Activated CD4-positive, CD25-positive, alpha-beta regulatory T cell (primary cell): ENCODE data around the gene COL6A2.

Source experiments
- DNase-seq, 4 experiments: peaks; one replicate each; lab custom pipeline; 2025; lab: John Stamatoyannopoulos, UW

COL6A2 gene

DNA sequence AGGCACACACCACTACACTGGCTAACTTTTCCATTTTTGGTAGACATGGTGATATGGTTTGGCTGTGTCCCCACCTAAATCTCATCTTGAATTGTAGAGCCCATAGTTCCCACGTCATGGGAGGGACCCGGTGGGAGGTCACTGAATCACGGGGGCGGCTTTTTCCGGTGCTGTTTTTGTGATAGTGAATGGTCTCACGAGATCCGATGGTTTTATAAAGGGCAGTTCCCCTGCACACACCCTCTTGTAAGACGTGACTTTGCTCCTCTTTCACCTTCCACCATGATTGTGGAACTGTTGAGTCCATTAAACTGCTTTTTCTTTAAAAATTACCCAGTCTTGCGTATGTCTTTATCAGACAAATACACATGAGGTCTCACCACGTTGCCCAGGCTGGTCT, 58.8 kb downstream of the COL6A2 start:
- DNase-seq = no peak

DNA sequence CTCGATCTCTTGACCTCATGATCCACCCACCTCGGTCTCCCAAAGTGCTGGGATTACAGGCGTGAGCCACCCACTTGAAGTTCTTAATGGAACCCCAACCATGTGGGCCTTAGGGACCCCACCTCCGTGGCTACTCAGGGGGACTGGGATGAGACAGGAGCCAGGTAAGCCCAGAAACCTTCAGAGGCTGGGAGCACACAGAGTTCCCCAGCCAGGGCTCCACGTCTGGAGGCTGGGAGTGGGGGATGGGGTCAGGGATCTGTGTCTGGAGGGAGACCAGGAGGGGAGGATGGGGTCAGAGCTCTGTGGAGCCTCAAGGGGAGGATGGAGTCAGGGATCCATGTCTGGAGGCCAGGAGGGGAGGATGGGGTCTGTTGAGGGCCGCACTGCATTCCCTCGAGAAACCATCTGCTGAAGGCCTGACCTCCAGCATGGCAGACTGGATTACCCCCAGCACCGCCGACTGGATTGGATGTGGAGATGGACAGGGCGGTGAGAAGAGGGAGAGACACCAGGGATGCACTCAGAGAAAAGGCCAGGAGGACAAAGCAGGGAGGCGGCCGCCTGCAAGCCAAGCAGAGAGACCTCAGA, 59.6 kb downstream of the COL6A2 start:
- no peak for DNase-seq

DNA sequence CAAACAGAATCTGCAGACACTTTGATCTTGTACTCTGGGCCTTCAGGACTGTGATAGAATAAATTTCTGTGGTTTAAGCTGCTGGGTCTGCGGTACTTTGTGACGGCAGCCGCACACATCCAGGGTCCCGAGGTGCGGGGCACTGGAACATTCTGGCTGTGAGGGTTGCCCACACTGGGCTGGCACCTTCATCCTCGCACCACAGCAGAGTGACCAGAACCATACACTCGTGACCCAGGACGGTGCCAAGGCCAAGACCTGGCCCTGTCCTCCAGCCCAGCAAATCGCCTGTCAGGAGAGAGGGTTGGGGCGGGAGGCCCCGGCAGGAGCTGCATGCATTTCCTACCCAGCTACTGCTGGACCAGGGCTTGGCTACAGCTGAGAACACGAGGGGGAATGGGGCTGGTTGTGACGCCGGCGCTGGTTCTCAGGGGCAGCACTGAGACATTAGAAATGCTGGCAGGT, 60.1 kb downstream of the COL6A2 start:
- DNase-seq = no peak

DNA sequence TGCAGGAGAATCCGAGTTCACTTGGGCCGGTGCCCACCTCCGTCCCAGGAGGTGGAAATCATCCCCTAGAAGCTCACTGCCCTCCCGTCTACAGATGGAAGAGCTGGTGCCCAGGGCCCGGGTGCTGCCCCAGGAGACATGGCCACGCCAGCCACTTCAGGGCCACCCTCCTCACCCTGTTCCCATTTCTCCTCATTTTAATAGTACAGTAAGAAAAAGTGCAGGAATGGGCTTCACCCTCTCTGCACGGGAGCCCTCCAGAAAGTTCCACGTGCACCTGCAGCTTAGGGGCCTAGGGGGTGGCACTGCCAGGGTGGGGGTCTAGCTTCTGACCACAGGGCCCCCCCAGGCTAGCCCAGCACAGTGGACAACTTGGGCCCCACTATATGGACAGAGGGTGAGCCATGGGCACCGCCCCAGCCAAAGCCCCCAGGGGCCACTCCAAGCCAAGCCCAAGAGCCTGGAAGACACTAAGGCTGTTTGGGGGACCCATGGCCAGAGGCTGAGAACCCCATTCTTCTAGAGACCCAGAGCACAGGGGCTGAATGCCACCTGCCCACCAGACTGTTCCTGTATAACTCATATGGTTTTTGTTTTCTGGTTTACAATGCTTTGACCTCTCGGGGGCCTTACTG, 60.9 kb downstream of the COL6A2 start:
- DNase-seq = no peak

DNA sequence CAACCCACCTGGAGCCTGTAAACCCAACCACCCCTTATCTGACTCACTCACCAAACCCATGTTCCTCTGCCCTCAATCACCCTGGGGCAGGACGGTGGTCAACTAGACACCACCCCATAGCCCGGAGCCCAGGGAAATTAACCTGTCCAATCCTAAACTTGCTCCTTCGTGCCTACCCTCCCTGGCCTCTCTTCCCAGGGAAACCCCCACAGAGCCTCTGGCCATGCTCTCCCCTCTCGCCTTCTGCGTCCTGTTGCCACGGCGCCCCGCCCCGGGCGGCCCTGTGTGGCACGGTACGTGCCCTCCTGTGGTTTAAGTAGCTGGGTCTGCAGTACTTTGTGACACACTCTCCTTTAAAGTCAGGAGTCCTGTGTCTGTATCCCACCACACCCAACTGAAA, 61.5 kb downstream of the COL6A2 start:
- DNase-seq = no peak

DNA sequence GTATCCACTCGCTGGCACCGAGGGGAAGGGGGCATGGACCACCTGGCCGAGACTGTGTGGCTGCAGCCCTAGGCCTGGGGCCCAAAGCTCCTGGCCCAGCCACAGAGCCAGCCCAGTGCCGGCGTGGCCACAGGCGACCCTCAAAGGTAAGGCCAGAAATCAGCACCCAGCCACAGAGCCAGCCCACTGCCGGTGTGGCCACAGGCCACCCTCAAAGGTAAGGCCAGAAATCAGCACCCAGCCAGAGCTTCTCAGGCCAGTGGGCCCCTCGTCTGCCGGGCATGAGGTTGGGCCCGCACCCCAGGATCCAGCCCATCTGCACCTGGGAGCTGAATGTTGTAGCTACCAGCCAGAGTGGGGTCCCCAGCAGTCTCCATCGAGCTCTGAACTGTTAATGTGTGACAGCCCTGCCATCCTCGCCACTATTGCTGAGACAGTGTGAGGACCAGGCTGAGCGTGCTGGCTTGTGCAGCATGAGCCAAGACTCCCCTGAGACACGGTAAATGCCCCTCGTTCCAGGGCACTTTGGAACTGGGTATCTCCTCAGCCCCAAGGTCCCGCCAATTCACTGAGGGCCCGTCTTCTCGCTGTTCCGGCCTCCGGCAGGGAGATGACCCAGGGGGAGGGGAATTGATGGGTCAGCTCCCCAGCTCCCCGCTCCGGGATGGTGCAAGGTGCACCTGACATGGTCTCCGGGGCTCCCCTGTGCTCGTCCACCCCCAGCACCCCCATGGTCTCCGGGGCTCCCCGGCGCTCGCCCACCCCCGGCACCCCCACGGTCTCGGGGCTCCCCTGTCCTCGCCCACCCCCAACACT, 62.1 kb downstream of the COL6A2 start:
- DNase-seq = no peak

DNA sequence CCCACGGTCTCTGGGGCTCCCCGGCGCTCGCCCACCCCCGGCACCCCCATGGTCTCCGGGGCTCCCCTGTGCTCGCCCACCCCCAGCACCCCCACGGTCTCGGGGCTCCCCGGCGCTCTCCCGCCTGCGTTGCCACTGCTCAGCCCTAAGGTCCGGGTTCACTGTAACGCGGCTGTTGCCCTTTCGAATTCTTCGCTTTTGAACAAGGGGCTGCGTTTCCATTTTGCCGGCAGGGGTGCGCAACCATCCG, 62.7 kb downstream of the COL6A2 start:
- DNase-seq = no peak

DNA sequence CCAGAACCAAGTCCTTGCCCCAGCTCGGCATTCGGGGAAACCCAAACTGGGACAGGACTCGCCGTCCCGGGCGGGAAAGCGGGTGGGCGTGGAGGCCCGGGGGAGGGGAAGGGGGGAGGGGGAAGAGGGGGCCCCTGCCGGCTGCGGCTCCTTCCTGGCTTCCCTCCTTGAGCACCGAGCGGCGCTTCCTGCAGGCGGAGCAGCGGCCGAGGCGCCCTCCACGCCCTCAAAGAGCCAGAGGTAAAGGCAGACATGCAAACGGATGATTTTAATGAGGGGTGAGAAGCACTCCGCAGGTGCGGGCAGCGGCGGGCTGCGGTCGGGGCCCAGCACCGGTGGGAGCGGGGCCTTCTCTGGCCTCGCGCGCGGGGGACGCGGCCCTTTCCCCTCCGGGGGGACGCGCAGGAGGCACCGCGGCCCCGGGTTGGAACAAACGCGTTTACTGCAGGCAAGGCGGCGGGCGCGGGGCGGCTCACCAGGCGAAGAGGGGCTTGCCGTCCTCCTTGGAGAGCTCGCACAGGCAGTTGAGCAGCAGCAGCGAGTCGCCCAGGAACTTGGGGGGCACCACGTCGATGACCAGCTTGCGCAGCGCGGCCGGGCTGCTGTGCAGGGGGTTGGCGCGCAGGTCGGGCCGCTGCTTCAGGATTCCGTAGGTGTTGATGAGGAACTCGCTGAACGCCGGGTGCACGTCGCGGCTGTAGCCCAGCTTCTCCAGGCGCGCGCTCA, 63.2 kb downstream of the COL6A2 start:
- no peak for DNase-seq

DNA sequence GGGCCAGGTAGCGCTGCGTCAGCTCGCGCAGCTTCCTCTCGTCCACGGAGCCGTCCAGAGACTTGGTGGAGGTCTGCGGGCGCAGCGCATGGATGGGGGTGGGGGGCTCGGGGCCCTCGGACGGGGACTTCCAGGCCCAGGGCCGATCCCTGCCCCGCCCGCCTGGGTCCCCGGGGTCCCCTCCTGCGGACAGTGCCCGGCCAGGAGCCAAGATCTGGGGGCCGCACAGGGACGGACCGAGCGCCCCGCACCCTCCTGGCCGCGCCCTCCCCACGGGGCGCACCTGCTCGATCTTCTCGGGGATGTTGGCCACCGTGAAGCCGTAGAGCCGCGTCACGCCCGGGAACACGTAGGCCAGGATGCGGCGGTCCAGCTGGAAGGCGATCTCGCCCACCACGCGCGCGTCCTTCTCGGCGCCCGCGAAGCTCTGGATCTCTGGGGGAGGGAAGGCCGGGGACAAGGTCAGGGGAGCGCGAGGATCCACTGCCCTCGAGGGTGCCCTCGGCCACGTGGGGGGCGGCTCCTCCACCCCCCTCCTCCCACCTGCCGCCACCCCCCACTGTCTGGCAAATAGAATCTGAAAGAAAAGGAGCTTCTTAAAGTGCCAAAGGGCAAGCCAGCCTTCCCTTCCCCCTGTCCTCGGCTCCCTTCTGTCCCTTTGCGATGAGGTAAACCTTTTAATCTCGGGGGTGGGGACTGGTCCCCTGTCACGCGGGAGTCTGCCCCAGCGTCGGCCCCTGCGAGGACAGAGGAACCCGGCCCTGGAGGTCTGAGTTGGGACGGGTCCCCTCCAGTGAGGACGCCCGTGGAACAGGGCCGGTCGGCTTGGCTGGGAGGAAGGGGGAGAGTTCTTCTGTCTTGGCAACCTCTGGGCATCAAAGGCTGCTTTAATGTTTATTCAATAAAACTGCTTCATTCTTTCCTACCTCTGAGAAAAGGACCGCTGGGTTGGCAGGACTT, 64.0 kb downstream of the COL6A2 start:
- no peak for DNase-seq

DNA sequence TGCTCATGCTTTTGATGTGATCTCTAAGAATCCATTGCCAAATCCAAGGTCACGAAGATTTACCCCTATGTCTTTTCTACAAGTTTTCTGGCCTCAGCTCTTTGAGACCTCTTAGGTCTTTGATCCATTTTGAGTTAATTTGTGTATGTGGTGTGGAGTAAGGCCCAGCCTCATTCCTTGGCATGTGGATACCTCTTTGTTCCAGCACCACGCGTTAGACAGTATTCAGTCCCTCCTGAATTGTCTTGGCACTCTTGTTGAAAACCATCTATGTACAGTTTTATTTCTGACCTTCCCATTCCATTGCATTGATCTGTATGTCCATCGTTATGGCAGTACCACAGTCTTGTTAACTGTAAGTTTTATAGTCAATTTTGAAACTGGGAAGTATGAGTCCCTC, 65.5 kb downstream of the COL6A2 start:
- DNase-seq = no peak

DNA sequence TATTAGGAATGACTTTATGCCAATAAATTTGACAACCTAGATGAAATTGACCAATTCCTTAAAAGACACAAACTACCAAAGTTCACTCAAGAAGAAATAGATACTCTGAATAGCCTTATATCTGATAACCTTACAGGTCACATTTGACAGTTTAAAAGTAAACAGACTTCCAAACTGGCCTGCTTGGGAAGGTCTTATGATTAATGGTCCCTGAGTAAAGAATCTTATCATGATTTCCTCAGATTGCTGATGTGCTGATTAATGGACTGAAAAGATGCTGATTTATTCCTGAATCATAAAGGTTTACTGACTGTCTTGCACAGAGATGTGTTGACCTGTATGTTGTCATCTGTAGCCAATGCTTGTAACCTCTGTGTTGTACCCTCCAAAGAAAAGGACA, 67.2 kb downstream of the COL6A2 start:
- DNase-seq = no peak

DNA sequence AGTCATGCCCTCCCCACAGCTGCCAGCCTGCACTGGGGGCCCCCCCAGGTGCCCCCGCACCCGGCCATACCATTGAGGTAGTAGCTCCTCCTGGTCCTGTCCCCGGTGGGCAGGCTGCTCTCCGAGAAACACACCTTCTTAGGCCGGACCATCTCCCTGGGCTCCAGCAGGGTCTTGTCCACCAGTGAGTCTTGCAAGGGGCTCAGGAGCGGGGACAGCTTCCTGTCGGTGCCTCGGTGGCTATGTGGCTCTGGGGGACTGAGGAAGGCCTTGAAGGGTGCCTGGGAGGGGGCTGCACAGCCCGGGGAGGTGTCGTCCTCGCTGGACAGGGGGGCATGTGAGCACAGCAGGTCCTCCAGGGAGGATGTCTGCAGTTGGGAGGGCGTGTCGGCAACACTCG, 70.3 kb downstream of the COL6A2 start:
- DNase-seq = no peak

DNA sequence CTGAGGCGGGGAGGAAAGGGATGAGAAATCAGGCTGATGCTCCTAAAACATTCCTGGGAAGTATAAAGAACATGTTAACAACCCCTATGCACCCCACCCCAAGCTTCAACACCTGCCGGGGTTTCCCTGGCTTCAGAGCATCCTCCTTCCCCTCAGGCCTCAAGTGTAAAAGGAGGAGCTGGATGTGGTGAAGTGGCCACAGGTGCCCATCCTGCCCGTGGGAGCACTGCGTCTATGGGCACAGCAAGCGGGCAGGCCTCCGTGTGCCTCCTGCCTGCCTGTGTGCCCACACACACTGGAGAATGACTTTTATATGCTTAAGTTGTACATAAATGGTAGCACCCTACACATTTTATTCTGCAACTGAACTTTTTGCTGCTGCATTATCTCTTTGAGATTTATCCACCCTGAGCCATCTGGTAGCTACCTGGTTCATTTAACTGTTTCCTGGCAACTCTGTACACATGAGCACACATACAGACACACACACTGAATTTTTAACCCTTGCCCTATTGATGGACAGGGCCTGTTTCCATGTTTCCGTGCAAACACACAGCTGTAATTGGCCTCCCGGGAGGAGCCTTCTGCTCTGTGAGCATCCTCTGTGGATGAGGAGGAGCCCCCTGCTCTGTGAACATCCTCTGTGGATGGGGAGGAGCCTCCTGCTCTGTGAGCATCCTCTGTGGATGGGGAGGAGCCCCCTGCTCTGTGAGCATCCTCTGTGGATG, 70.9 kb downstream of the COL6A2 start:
- DNase-seq = no peak

DNA sequence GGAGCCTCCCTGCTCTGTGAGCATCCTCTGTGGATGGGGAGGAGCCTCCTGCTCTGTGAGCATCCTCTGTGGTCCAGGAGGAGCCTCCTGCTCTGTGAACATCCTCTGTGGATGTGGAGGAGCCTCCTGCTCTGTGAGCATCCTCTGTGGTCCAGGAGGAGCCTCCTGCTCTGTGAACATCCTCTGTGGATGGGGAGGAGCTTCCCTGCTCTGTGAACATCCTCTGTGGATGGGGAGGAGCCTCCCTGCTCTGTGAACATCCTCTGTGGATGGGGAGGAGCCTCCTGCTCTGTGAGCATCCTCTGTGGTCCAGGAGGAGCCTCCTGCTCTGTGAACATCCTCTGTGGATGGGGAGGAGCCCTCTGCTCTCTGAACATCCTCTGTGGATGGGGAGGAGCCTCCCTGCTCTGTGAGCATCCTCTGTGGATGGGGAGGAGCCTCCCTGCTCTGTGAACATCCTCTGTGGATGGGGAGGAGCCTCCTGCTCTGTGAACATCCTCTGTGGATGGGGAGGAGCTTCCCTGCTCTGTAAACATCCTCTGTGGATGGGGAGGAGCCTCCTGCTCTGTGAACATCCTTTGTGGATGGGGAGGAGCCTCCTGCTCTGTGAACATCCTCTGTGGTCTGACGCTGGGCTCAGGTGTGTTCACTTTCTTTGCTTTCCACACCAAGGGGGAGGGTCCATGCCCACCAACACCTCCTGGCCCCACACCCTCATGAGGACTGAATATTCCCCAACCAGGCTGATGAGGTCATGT, 72.7 kb downstream of the COL6A2 start:
- DNase-seq = peak in 2 of 4 experiments; percentile 25 to 33

DNA sequence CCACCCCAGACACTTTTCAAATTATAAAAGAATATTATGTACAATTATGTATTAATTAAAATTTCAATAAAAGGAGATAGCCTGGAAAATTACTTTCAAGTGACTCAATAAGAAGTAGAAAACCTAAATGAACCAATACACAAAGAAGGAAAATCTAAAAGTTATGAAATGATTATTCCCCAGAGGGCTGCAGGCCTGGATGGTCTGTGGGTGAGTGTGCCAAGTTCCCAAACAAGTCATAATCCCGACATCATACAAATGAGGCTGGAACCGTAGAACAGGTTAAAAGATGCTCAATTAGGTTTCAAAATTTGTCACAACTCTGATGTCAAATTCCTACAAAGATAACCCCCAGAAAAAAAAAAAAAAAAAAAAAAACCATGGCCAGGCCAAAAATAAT, 73.7 kb downstream of the COL6A2 start:
- no peak for DNase-seq

DNA sequence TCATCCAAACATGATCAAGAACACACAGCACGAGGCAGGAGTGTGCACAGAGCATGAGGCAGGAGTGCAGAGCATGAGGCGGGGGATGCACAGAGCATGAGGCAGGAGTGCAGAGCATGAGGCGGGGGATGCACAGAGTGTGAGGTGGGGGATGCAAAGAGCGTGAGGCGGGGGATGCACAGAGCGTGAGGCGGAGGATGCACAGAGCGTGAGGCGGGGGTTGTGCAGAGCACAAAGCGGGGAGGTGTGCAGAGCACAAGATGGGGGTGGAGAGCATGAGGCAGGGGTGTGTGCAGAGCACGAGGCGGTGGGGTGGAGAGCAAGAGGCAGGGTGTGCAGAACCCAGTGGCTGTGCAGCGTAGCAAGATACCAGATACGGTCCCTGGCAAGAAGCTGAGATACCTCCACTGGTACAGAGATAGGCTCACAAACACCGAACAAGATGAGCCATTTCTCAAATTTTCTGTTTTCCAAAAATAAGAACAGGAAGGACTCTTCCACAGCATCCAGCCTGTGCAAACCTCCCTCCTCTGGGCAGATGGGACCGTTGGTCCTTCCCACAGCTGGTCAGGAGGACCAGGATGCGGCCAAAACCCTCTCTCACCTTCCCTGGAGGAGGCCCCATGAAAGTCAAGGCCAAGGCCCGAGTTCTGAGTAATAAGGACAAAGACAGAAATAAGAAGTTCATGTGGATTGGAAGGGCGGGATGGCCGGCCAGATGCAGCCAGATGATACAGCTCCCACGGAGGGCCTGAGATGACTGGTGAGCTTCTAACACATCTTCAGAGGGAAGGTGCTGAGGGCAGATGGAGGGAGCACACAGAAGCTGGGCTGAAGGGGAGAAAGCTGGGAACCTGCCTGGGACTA, 74.3 kb downstream of the COL6A2 start:
- DNase-seq = no peak

DNA sequence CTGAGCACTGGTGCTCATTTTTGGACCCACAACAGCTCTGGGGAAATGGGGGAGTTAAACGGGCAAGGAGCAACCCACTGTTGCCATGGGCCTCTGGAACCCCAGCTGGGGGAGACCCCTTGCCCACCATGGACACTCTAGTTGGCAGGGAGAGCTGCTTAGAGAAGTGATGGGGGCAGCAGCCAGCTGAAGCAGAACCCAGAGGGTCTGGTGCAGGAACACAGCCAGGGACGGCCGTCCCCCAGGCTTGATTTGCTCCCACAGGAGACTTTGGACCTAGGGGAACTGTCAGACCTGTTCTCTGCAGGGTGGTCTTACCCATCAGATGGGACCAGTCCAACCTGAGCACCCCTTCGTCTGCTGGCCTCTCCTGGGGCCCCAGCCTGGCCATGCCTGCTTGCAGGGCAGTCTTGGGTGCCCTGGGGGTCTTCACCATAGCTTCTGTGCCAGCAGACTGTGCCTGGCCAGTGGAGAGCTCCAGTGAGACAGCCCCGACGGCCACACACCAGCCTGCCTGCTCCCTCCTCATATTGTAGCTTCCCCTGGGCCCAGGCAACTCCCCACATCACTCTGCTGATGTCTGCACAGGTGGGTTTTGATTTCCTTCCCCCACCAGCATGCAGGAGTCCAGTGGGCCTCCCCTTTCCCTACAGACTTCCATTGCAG, 75.1 kb downstream of the COL6A2 start:
- no peak for DNase-seq

DNA sequence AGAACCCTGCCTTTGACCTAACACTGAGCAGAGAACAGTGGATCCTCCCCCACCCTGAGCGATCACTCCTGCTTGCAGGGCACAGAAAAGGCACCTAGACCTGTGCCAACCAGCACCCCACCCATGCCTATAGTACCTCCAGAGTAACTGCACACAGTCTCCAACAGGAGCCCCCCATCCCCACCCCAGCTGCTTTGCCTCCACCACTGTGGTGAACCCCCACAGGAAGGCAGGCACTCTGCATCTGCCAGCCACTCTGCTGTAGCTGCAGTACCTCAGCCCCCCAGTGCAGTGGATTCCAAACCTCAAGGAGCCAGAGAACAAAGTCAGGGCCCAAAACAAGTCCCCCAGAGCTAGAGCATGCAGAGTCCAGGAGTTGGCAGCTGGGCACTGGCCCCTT, 75.7 kb downstream of the COL6A2 start:
- no peak for DNase-seq
